ENCODE data around the gene HSPBP1. TPM values are rescaled to one million over a fixed set of nuclear protein-coding genes. Genes with fewer than 3 reads are reported as not detected.

Gene HSPBP1
- total and polyA plus RNA-seq, 9 of the 15 experiments (the other 6 are each of a cell fraction or from before 2014, with no cell fraction given): 0.83 to 81.3 (median 21.8) TPM

- H3K4me3 ChIP-seq: no peak overlapping the region
- ChIA-PET POLR2A (no interaction called here), CTCF (ENCODE audit: low intra/inter-chr PET ratio) (no interaction called here)
- DNase-seq (ENCODE audit: extremely low read depth in 1 of 4, low spot score in 3 of 4): no peak
- no peak overlapping the region for H2AFZ ChIP-seq (ENCODE audit: low read depth, low read length)
- H3K36me3 ChIP-seq (ENCODE audit: control insufficient read depth, insufficient read depth, low read length): peaks cover 16% of the 10 kb centered on the region; the same call in 2 of the 3 replicates
- no peaks in the 10 kb centered on the region for H3K9me1 ChIP-seq (ENCODE audit: control insufficient read depth, insufficient read depth, low read length)
- H3K27ac ChIP-seq (ENCODE audit: extremely low read depth, low read depth, low read length): no peak overlapping the region
- no peaks in the 10 kb centered on the region for H3K27me3 ChIP-seq (ENCODE audit: control insufficient read depth in 2 of 2, insufficient read depth in 2 of 2, low read length in 2 of 2)
- H3K4me1 ChIP-seq (replicated peaks in 1 of 2; ENCODE audit: control insufficient read depth in 2 of 2, insufficient read depth in 2 of 2, low read length in 2 of 2): peaks cover 10 to 29% of the 10 kb centered on the region in 2 experiments; a peak in 4 of 5 replicates
- FAIRE-seq: no peak
- H3K4me2 ChIP-seq (ENCODE audit: insufficient read depth, low read length): no peak overlapping the region
- 0 out of 3 replicates have a peak, but pooled peaks cover 4% of the 10 kb centered on the region for H3K79me2 ChIP-seq (ENCODE audit: control insufficient read depth, insufficient read depth, low read length)
- 90% methylated on average over 4 of the region's 4 CpGs for WGBS (ENCODE audit: insufficient coverage, low coverage, missing lambda C conversion rate)
- no peaks in the 10 kb centered on the region for H4K20me1 ChIP-seq (replicated peaks; ENCODE audit: control insufficient read depth, insufficient read depth, low read length)
- no peak for ATAC-seq
- peak; percentile 71 for TF ChIP-seq ZNF146 (CRISPR knock-in tag; IDR thresholded peaks at IDR 0.05; ENCODE audit: unreplicated experiment)
- no peak for TF ChIP-seq RBM15 (IDR thresholded peaks at IDR 0.05; ENCODE audit: insufficient read depth, low read length)
- TF ChIP-seq RBM25 (IDR thresholded peaks at IDR 0.05; ENCODE audit: low read depth, low read length, severe bottlenecking): peak; percentile 57
- 0 out of 3 replicates have a peak, but pooled peaks of 1 of the 2 experiments have one; percentile 30 for TF ChIP-seq CBX3 (IDR thresholded peaks at IDR 0.05; ENCODE audit: borderline replicate concordance in 1 of 2, low read length in 2 of 2)
- peaks cover 3% of the 10 kb centered on the region; the same call in 1 of the 2 replicates for H3K9me3 ChIP-seq (replicated peaks; ENCODE audit: control insufficient read depth, insufficient read depth, low read depth, low read length)
- in situ Hi-C loops (cut with MboI): no loop called here
- no peak overlapping the region for H3K9ac ChIP-seq (ENCODE audit: insufficient read depth in 1 of 2, low read depth in 2 of 2, low read length in 2 of 2)
- BruUV-seq (replicated peaks): no TSS peak
- intact Hi-C loops (cut with micrococcal nuclease): no loop called here
Observed at GRCh38 chr19:55266840-55267239, 13.1 kb downstream of the HSPBP1 start.

GRCh38 chr19:55266404-55266803 is 13.5 kb downstream of the HSPBP1 start:
- Histone ChIP-seq H3K27me3 (ENCODE audit: control insufficient read depth in 2 of 2, insufficient read depth in 2 of 2, low read length in 2 of 2) (no peaks in the 10 kb centered on the region), H3K4me2 (ENCODE audit: insufficient read depth, low read length) (no peak overlapping the region), H2AFZ (ENCODE audit: low read depth, low read length) (no peak overlapping the region), H3K4me1 (replicated peaks in 1 of 2; ENCODE audit: control insufficient read depth in 2 of 2, insufficient read depth in 2 of 2, low read length in 2 of 2) (peaks cover 10 to 32% of the 10 kb centered on the region in 2 experiments; a peak in 4 of 5 replicates), H4K20me1 (replicated peaks; ENCODE audit: control insufficient read depth, insufficient read depth, low read length) (no peaks in the 10 kb centered on the region), H3K79me2 (ENCODE audit: control insufficient read depth, insufficient read depth, low read length) (0 out of 3 replicates have a peak, but pooled peaks cover 4% of the 10 kb centered on the region), H3K9me1 (ENCODE audit: control insufficient read depth, insufficient read depth, low read length) (no peaks in the 10 kb centered on the region), H3K9me3 (replicated peaks; ENCODE audit: control insufficient read depth, insufficient read depth, low read depth, low read length) (peaks cover 3% of the 10 kb centered on the region; the same call in 1 of the 2 replicates), H3K27ac (ENCODE audit: extremely low read depth, low read depth, low read length) (no peak overlapping the region), H3K36me3 (ENCODE audit: control insufficient read depth, insufficient read depth, low read length) (peaks cover 15% of the 10 kb centered on the region; the same call in 2 of the 3 replicates), H3K4me3 (no peak overlapping the region), H3K9ac (ENCODE audit: insufficient read depth in 1 of 2, low read depth in 2 of 2, low read length in 2 of 2) (no peak overlapping the region)
- ATAC-seq (no peak), DNase-seq (ENCODE audit: extremely low read depth in 1 of 4, low spot score in 3 of 4) (no peak), FAIRE-seq (peak; percentile 75)
- in situ Hi-C loops (cut with MboI): no loop called here
- POLR2A ChIA-PET: no interaction called here
- WGBS (ENCODE audit: insufficient coverage, low coverage, missing lambda C conversion rate): 100% methylated on average over 3 of the region's 3 CpGs
- CTCF ChIA-PET (ENCODE audit: low intra/inter-chr PET ratio): no interaction called here
- intact Hi-C loops (cut with micrococcal nuclease): no loop called here
- BruUV-seq (replicated peaks): no TSS peak
- no peak for TF ChIP-seq MAFF (IDR thresholded peaks at IDR 0.05; ENCODE audit: low read length)
- TF ChIP-seq E2F6 (IDR thresholded peaks at IDR 0.05; ENCODE audit: borderline replicate concordance in 1 of 2, extremely low read depth in 1 of 2, insufficient read depth in 1 of 2, insufficient read length in 1 of 2, low read depth in 1 of 2, low read length in 1 of 2, poor library complexity in 1 of 2, severe bottlenecking in 1 of 2): no peak
- no peak for TF ChIP-seq ZFP1 (CRISPR knock-in tag; IDR thresholded peaks at IDR 0.05)
- no peak for TF ChIP-seq NFRKB (IDR thresholded peaks at IDR 0.05; ENCODE audit: low read depth)
- no peak for TF ChIP-seq RBM39 (optimal IDR thresholded peaks at IDR 0.05; ENCODE audit: low read depth, low read length)
- TF ChIP-seq ZNF24 (IDR thresholded peaks at IDR 0.05): no peak
- no peak for TF ChIP-seq ZNF740 (CRISPR knock-in tag; IDR thresholded peaks at IDR 0.05)
- TF ChIP-seq ZNF740 (tag; IDR thresholded peaks at IDR 0.05): no peak
- TF ChIP-seq ZZZ3 (IDR thresholded peaks at IDR 0.05): no peak
